KOPT-K1 (cell line): ENCODE results near the gene KCNIP4.

ENCODE experiments used
- H3K27ac ChIP-seq: fragments of 200-600 bp; sonication (generic); 2 replicates; pipeline ENCODE4 v1.5.1; 2016; ENCODE audit warnings: antibody characterized with exemption, mild to moderate bottlenecking, low read depth, low read length; ENCODE audit not compliant: poor library complexity, severe bottlenecking
- H3K36me3 ChIP-seq: fragments of 200-600 bp; sonication (generic); 2 replicates; pipeline ENCODE4 v1.5.1; 2017; ENCODE audit warnings: antibody characterized with exemption, mild to moderate bottlenecking, low read length, moderate library complexity; ENCODE audit not compliant: insufficient read depth
- H3K9me3 ChIP-seq: fragments of 200-600 bp; sonication (generic); 2 replicates; pipeline ENCODE4 v1.5.1; 2017; ENCODE audit warnings: antibody characterized with exemption, low read length, mild to moderate bottlenecking; ENCODE audit not compliant: insufficient read depth, poor library complexity, severe bottlenecking

KCNIP4 gene

GRCh38 chr4:21593671-21594001, 354.9 kb downstream of the KCNIP4 start:
- Histone ChIP-seq H3K9me3 (no peaks in the 10 kb centered on the region), H3K27ac (no peak overlapping the region), H3K36me3 (no peaks in the 10 kb centered on the region)

- Histone ChIP-seq H3K27ac (no peak overlapping the region), H3K9me3 (no peaks in the 10 kb centered on the region)
These were observed 355.5 kb downstream of the KCNIP4 start for GRCh38 chr4:21592970-21593670.

GRCh38 chr4:21577056-21577455, 371.5 kb downstream of the KCNIP4 start:
- no peaks in the 10 kb centered on the region for H3K9me3 ChIP-seq
- no peaks in the 10 kb centered on the region for H3K36me3 ChIP-seq
- no peak overlapping the region for H3K27ac ChIP-seq

More at GRCh38 chr4:21592970-21593670, 355.5 kb downstream of the KCNIP4 start:
- no peaks in the 10 kb centered on the region for H3K36me3 ChIP-seq

GRCh38 chr4:21571100-21571499, 377.5 kb downstream of the KCNIP4 start:
- no peak overlapping the region for H3K27ac ChIP-seq
- no peaks in the 10 kb centered on the region for H3K9me3 ChIP-seq
- no peaks in the 10 kb centered on the region for H3K36me3 ChIP-seq

- Histone ChIP-seq H3K27ac (no peak overlapping the region), H3K9me3 (no peaks in the 10 kb centered on the region), H3K36me3 (no peaks in the 10 kb centered on the region)
These were observed 378.9 kb downstream of the KCNIP4 start for GRCh38 chr4:21569638-21570037.

- Histone ChIP-seq H3K36me3 (no peaks in the 10 kb centered on the region), H3K27ac (no peak overlapping the region), H3K9me3 (no peaks in the 10 kb centered on the region)
These were observed 393.5 kb downstream of the KCNIP4 start for GRCh38 chr4:21555083-21555482.

- Histone ChIP-seq H3K9me3 (no peaks in the 10 kb centered on the region), H3K36me3 (no peaks in the 10 kb centered on the region), H3K27ac (no peak overlapping the region)
These were observed 394.1 kb downstream of the KCNIP4 start for GRCh38 chr4:21554500-21554899.

GRCh38 chr4:21554066-21554465, 394.5 kb downstream of the KCNIP4 start:
- no peak overlapping the region for H3K27ac ChIP-seq
- no peaks in the 10 kb centered on the region for H3K36me3 ChIP-seq
- no peaks in the 10 kb centered on the region for H3K9me3 ChIP-seq

GRCh38 chr4:21552455-21552854, 396.1 kb downstream of the KCNIP4 start:
- H3K27ac ChIP-seq = no peak overlapping the region
- no peaks in the 10 kb centered on the region for H3K9me3 ChIP-seq
- H3K36me3 ChIP-seq = no peaks in the 10 kb centered on the region

GRCh38 chr4:21544955-21545354, 403.6 kb downstream of the KCNIP4 start:
- Histone ChIP-seq H3K36me3 (no peaks in the 10 kb centered on the region), H3K27ac (no peak overlapping the region), H3K9me3 (no peaks in the 10 kb centered on the region)

- Histone ChIP-seq H3K27ac (no peak overlapping the region), H3K36me3 (no peaks in the 10 kb centered on the region), H3K9me3 (no peaks in the 10 kb centered on the region)
These were observed 404.2 kb downstream of the KCNIP4 start for GRCh38 chr4:21544415-21544814.

GRCh38 chr4:21543514-21543913, 405.1 kb downstream of the KCNIP4 start:
- H3K36me3 ChIP-seq = no peaks in the 10 kb centered on the region
- no peak overlapping the region for H3K27ac ChIP-seq
- no peaks in the 10 kb centered on the region for H3K9me3 ChIP-seq

- Histone ChIP-seq H3K27ac (no peak overlapping the region), H3K36me3 (no peaks in the 10 kb centered on the region), H3K9me3 (no peaks in the 10 kb centered on the region)
These were observed 412.7 kb downstream of the KCNIP4 start for GRCh38 chr4:21535898-21536297.

GRCh38 chr4:21531048-21531447, 417.5 kb downstream of the KCNIP4 start:
- Histone ChIP-seq H3K36me3 (no peaks in the 10 kb centered on the region), H3K27ac (no peak overlapping the region), H3K9me3 (no peaks in the 10 kb centered on the region)

GRCh38 chr4:21529214-21529613, 419.4 kb downstream of the KCNIP4 start:
- no peak overlapping the region for H3K27ac ChIP-seq
- no peaks in the 10 kb centered on the region for H3K9me3 ChIP-seq
- H3K36me3 ChIP-seq = no peaks in the 10 kb centered on the region

- no peaks in the 10 kb centered on the region for H3K9me3 ChIP-seq
- H3K36me3 ChIP-seq = no peaks in the 10 kb centered on the region
- H3K27ac ChIP-seq = no peak overlapping the region
These were observed 426.3 kb downstream of the KCNIP4 start for GRCh38 chr4:21522296-21522695.
